T-helper 9 cell (primary cell): ENCODE data around the gene PUS1.

Source experiments
- DNase-seq: peaks from one replicate; pipeline ENCODE4 v3.0.0-alpha.2; 2020

The PUS1 gene

GRCh38 chr12:131903270-131904255 lies 25.5 kb upstream of the PUS1 start:
- DNase-seq = no peak

GRCh38 chr12:131904346-131904745 lies 24.7 kb upstream of the PUS1 start:
- DNase-seq = no peak

- no peak for DNase-seq
These were observed 23.9 kb upstream of the PUS1 start for GRCh38 chr12:131905081-131905629.

- DNase-seq = no peak
These were observed 23.4 kb upstream of the PUS1 start for GRCh38 chr12:131905630-131906091.

- DNase-seq = no peak
These were observed 21.5 kb upstream of the PUS1 start for GRCh38 chr12:131907379-131908091.

GRCh38 chr12:131908092-131909080 lies 20.7 kb upstream of the PUS1 start:
- DNase-seq = no peak

- DNase-seq = no peak
These were observed 19.9 kb upstream of the PUS1 start for GRCh38 chr12:131909081-131909751.

GRCh38 chr12:131909752-131910219 lies 19.3 kb upstream of the PUS1 start:
- DNase-seq = no peak

- no peak for DNase-seq
These were observed 18.6 kb upstream of the PUS1 start for GRCh38 chr12:131910302-131911027.

GRCh38 chr12:131911028-131911650 lies 17.9 kb upstream of the PUS1 start:
- no peak for DNase-seq

- DNase-seq = no peak
These were observed 17.1 kb upstream of the PUS1 start for GRCh38 chr12:131911851-131912477.

GRCh38 chr12:131912518-131913274 lies 16.4 kb upstream of the PUS1 start:
- DNase-seq = no peak

GRCh38 chr12:131913666-131914065 lies 15.4 kb upstream of the PUS1 start:
- no peak for DNase-seq

GRCh38 chr12:131914179-131914702 lies 14.8 kb upstream of the PUS1 start:
- DNase-seq = no peak

- DNase-seq = no peak
These were observed 13.9 kb upstream of the PUS1 start for GRCh38 chr12:131915000-131915689.

- DNase-seq = no peak
These were observed 13.3 kb upstream of the PUS1 start for GRCh38 chr12:131915823-131916222.

- DNase-seq = no peak
These were observed 12.6 kb upstream of the PUS1 start for GRCh38 chr12:131916306-131917138.
